OCI-LY7 (cell line): ENCODE measurements around the gene GPR84.

Source experiments
- EZH2phosphoT487 ChIP-seq: fragments of 200-600 bp; sonication (generic); IDR thresholded peaks from 2 replicates; pipeline ENCODE4 v1.6.1; 2018; ENCODE audit warnings: low read depth, borderline replicate concordance, mild to moderate bottlenecking, mixed run types, antibody characterized with exemption, low read length, moderate library complexity, mixed read lengths
- TF ChIP-seq, protein P1 (sequence below): fragments of 200-600 bp; sonication (generic); conservative IDR thresholded peaks from 2 replicates; pipeline ENCODE4 v1.5.1; 2014; ENCODE audit warnings: mild to moderate bottlenecking, antibody characterized with exemption, low read length, moderate library complexity, mixed read lengths

DNA sequence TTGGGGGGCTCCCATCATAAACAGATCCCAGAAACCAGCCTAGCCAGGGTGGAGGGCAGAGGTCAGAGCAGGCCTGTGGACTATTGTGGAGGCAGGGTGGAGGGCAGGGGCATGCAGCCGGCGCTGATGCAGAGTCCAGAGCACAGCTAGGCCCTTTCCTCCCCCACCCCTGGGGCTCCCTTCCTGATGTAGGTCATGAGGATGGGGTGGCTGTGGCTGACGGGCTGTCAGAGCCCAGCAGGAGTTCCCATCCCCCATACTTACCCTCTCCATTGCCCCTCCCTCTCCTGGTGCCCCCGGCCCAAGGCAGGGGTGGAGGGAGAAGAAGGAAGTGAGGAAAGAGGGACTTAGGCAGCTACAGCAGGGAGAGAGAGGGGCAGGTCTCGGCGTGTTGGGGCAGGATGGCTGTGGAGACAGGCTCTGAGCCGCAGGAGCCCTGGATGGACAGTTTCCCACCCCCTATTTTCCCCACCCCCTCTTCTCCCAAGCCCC, 25.9 kb upstream of the GPR84 start:
- TF ChIP-seq, protein P1, sequence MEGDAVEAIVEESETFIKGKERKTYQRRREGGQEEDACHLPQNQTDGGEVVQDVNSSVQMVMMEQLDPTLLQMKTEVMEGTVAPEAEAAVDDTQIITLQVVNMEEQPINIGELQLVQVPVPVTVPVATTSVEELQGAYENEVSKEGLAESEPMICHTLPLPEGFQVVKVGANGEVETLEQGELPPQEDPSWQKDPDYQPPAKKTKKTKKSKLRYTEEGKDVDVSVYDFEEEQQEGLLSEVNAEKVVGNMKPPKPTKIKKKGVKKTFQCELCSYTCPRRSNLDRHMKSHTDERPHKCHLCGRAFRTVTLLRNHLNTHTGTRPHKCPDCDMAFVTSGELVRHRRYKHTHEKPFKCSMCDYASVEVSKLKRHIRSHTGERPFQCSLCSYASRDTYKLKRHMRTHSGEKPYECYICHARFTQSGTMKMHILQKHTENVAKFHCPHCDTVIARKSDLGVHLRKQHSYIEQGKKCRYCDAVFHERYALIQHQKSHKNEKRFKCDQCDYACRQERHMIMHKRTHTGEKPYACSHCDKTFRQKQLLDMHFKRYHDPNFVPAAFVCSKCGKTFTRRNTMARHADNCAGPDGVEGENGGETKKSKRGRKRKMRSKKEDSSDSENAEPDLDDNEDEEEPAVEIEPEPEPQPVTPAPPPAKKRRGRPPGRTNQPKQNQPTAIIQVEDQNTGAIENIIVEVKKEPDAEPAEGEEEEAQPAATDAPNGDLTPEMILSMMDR, result no peak
- TF ChIP-seq EZH2phosphoT487, result no peak
